Ovary (tissue), 9 donors: Measurements from ENCODE around the gene RNASET2. TPM values are rescaled to one million over a fixed set of nuclear protein-coding genes. Genes with fewer than 3 reads are reported as not detected.

Experiments used
- DNase-seq, 5 donors: peaks; one replicate each; pipeline ENCODE4 v3.0.0-alpha.2; 2019 to 2020
- H3K27ac ChIP-seq, 2 donors: fragments of 200-600 bp; one replicate each; pipeline versions ENCODE4 v1.5.1 to v1.8.0; 2019 to 2022
- H3K27me3 ChIP-seq: fragments of 200-600 bp; one replicate; pipeline ENCODE4 v1.8.0; 2022
- H3K36me3 ChIP-seq: fragments of 200-600 bp; sonication (generic); one replicate; pipeline ENCODE4 v1.5.1; 2019
- H3K4me1 ChIP-seq: one replicate; pipeline ENCODE4 v1.8.1; 2013; ENCODE audit warnings: mild to moderate bottlenecking, moderate library complexity; ENCODE audit not compliant: insufficient read depth
- H3K4me3 ChIP-seq: fragments of 200-600 bp; sonication (generic); one replicate; pipeline ENCODE4 v1.5.1; 2017
- H3K9me3 ChIP-seq, 2 donors: fragments of 200-600 bp in 1 of 2; sonication (generic) in 1 of 2; one replicate each; pipeline versions ENCODE4 v1.5.1 to v1.8.1; 2013 to 2019; ENCODE audit warnings: mild to moderate bottlenecking in 1 of 2, moderate library complexity in 1 of 2
- EP300 ChIP-seq: sonication (generic); formaldehyde crosslinking; IDR thresholded peaks from one replicate; pipeline ENCODE4 v1.6.1; 2017; ENCODE audit warnings: antibody characterized with exemption
- POLR2A ChIP-seq: fragments of 450-650 bp; IDR thresholded peaks from one replicate; pipeline ENCODE4 v1.6.1; 2017; ENCODE audit warnings: antibody characterized with exemption, mild to moderate bottlenecking, moderate library complexity
- WGBS, 3 donors: extraction: QIAGEN DNeasy Blood & Tissue Kit in 1 of 3; methylation state at CpG; one replicate each; pipeline versions ENCODE4 v1.1.5 to v1.1.7; 2013 to 2017; 5-methylcytosine and 5-hydroxymethylcytosine counted together
- intact Hi-C, 4 donors: fragments of 100-400 bp; cut with DNase I; formaldehyde crosslinking; loops; one replicate each; pipeline versions ENCODE4 v1.11.0 to v1.15.1; 2022 to 2023
- polyA plus RNA-seq, 2 donors: library from polyadenylated mRNA; stranded (reverse); fragments of 200-250 nt in 1 of 2; fragments of 350-450 nt in 1 of 2; fragmentation: Illumina TruSeq in 1 of 2; extraction: RNeasy Lipid Tissue Mini Kit (QIAGEN cat#74804) in 1 of 2; gene quantifications; one replicate each; pipeline ENCODE4 v1.2.3, GENCODE V29; 2013 to 2014
- total RNA-seq, 7 donors: library from RNA; depleted of rRNA in 2 of 7; stranded (reverse); fragments of >200 nt in 2 of 7; fragmentation: NEBNext Ultra II Directional in 3 of 7; extraction: Animal tissue kit (Norgen Biotek cat#: 25700) in 3 of 7; gene quantifications; one replicate each; pipeline versions ENCODE4 v1.1.0 to v1.2.4, GENCODE V29; 2016 to 2023
- TF ChIP-seq, protein P1 (sequence below), 3 donors: fragments of 450-650 bp in 2 of 3; fragments of 200-600 bp in 1 of 3; IDR thresholded peaks; one replicate each; pipeline versions ENCODE4 v1.5.1 to v1.8.0; 2016 to 2022; ENCODE audit warnings: antibody characterized with exemption in 3 of 3, mild to moderate bottlenecking in 1 of 3
- donor health status: DM: no; HTN: no; CAD: no; lungs with moderate emphysema.
- donor health status: DM: no; HTN: no; CAD: no.
- donor health status: Bipolar disorder and iron deficiency.
- donor health status: DM: yes; HTN: yes; CAD: no.
- donor health status: DM: no; HTN: no; CAD: no.
- donor health status: DM: yes; HTN: yes; CAD: no.

The RNASET2 gene
- total and polyA plus RNA-seq, 9 donors, result 34.8 to 211 (median 56.0) TPM

DNA sequence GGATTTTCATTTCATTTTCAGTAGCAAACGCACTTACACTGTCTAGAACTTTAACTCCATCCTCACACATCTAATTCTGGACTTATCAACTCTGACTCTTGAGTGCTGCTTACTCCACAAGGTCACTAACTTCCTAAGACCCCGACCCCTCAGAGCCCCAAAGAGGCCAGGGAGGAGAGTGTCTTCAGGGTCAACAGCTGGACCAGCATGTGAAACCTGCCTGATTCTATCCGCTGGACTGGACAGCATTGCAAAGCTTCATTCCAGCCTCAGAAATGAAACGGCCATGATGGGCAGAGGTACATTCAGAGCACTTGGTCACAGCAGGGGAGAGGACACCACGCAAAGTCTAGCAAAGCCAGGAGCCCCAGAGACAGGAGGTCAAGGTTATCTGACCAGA lies 9.1 kb downstream of the RNASET2 start:
- WGBS, 3 donors, result 72 to 77% (median 77%) methylated on average over 5 of the region's 5 CpGs
- intact Hi-C loops, result no loop called here
- DNase-seq, result no peak
- Histone ChIP-seq H3K27ac (no peak overlapping the region), H3K4me3 (no peak overlapping the region), H3K4me1 (peaks cover 1% of the 10 kb centered on the region), H3K27me3 (no peaks in the 10 kb centered on the region), H3K36me3 (no peaks in the 10 kb centered on the region), H3K9me3 (no peaks in the 10 kb centered on the region)
- TF ChIP-seq, protein P1, sequence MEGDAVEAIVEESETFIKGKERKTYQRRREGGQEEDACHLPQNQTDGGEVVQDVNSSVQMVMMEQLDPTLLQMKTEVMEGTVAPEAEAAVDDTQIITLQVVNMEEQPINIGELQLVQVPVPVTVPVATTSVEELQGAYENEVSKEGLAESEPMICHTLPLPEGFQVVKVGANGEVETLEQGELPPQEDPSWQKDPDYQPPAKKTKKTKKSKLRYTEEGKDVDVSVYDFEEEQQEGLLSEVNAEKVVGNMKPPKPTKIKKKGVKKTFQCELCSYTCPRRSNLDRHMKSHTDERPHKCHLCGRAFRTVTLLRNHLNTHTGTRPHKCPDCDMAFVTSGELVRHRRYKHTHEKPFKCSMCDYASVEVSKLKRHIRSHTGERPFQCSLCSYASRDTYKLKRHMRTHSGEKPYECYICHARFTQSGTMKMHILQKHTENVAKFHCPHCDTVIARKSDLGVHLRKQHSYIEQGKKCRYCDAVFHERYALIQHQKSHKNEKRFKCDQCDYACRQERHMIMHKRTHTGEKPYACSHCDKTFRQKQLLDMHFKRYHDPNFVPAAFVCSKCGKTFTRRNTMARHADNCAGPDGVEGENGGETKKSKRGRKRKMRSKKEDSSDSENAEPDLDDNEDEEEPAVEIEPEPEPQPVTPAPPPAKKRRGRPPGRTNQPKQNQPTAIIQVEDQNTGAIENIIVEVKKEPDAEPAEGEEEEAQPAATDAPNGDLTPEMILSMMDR (IDR thresholded peaks at IDR 0.05), result no peak
- TF ChIP-seq EP300 (no peak), POLR2A (no peak)

DNA sequence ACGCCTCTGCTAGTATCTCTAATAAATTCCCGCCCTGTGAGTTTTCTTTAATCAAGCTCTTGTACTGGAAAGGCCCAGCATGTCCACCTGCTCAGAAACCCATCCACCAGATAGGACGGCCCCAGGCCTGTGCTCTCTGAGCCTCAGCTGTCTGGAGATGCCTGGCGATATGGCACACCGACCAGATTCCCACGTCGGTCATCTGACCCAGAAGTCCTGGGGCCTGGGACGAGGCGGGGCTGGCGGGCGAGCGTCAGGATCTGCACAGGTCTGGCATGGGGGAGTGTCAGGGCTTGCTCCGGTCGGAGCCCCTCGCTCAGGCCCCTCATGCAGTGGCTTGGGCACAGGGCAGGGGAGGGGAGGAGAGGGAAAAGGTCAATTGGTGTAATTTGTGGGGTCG lies 10.2 kb downstream of the RNASET2 start:
- no peaks in the 10 kb centered on the region for H3K27me3 ChIP-seq
- H3K27ac ChIP-seq, result no peak overlapping the region
- 91 to 93% (median 91%) methylated on average over 16 of the region's 16 CpGs for WGBS, 3 donors
- intact Hi-C loops, result no loop called here
- no peak overlapping the region for H3K4me3 ChIP-seq
- H3K9me3 ChIP-seq, result no peaks in the 10 kb centered on the region
- no peaks in the 10 kb centered on the region for H3K36me3 ChIP-seq
- TF ChIP-seq POLR2A (no peak), EP300 (no peak)
- TF ChIP-seq, protein P1 (IDR thresholded peaks at IDR 0.05), result no peak
- peaks cover 1% of the 10 kb centered on the region for H3K4me1 ChIP-seq
- no peak for DNase-seq

DNA sequence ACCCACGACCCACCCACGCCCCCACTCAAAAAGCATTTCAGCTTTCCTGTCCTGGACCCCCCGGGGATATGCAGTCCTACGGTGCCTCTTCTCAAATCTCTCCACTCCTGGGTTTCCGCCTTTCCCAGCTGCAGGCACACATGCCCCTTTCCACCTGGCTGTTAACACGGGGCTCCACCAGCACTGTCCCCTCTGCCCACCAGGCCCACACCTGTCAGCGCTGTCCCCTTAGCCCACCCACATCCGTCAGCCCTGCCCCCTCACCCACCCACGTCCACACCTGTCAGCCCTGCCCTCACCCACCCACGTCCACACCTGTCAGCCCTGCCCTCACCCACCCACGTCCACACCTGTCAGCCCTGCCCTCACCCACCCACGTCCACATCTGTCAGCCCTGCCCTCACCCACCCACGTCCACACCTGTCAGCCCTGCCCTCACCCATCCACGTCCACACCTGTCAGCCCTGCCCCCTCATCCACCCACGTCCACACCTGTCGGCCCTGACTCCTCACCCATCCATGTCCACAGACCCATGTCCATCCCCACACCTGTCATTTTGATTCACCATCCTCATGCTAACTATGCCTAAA lies 11.6 kb downstream of the RNASET2 start:
- Histone ChIP-seq H3K36me3 (no peaks in the 10 kb centered on the region), H3K4me1 (peaks cover 1% of the 10 kb centered on the region), H3K4me3 (no peak overlapping the region), H3K27ac (no peak overlapping the region), H3K9me3 (no peaks in the 10 kb centered on the region), H3K27me3 (no peaks in the 10 kb centered on the region)
- intact Hi-C loops, result no loop called here
- TF ChIP-seq POLR2A, result no peak
- no peak for TF ChIP-seq EP300
- TF ChIP-seq, protein P1 (IDR thresholded peaks at IDR 0.05), result no peak
- no peak for DNase-seq
- 87 to 95% (median 94%) methylated on average over 16 of the region's 16 CpGs for WGBS, 3 donors

DNA sequence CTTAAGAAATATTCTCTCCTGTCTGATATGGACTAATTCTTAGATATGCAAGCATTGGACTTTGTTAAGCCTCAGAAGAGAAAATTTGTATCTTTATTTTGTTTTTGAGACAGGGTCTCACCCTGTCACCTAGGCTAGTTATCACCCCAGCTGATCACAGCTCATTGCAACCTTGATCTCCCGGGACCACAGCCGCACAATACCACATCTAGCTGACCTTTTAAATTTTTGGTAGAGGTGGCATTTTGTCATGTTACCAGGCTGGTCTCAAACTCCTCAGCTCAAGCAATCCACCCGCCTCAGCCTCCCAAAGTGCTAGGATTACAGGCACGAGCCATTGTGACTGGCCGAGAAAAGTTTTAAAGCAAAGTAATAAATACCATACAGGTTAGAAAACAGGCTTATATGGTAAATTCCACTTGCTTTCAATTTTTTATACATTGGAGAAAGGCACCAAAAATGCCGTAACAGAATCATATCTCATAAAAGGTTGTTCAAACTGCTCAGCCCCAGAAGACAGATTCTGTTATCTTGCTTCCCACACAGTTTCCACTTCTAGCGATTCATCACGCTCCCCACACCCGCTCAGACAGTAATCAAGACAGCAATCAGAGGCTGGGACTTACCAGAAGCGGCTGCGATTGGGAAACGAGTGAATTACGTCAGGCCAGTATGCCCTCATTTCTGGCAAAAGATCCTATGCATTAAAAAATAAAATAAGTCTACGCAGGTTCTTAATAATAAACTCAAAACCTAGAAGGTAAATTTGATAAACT lies 13.8 kb downstream of the RNASET2 start:
- no peak overlapping the region for H3K4me3 ChIP-seq
- 86 to 90% (median 88%) methylated on average over 14 of the region's 14 CpGs for WGBS, 3 donors

More for the DNA sequence above, 13.8 kb downstream of the RNASET2 start:
- intact Hi-C loops, result no loop called here
- DNase-seq, result no peak
- no peaks in the 10 kb centered on the region for H3K36me3 ChIP-seq
- H3K27me3 ChIP-seq, result no peaks in the 10 kb centered on the region
- H3K27ac ChIP-seq, result no peak overlapping the region
- TF ChIP-seq EP300 (no peak), POLR2A (no peak)
- TF ChIP-seq, protein P1 (IDR thresholded peaks at IDR 0.05), result no peak
- H3K9me3 ChIP-seq, result no peaks in the 10 kb centered on the region
- H3K4me1 ChIP-seq, result no peaks in the 10 kb centered on the region
